ENCODE data around the gene GRK1.

GRK1 gene

GRCh38 chr13:113776231-113777125 lies 109.5 kb downstream of the GRK1 start:
- H3K27me3 Mint-ChIP-seq (ENCODE audit: low read depth, poor library complexity): peaks cover 51% of the 10 kb centered on the region
- H3K36me3 Mint-ChIP-seq (ENCODE audit: low read depth): no peaks in the 10 kb centered on the region
- no peaks in the 10 kb centered on the region for H3K4me1 Mint-ChIP-seq
- no peak overlapping the region for H3K4me3 Mint-ChIP-seq
- no peak for TF ChIP-seq CTCF (IDR thresholded peaks at IDR 0.05)
- DNase-seq: no peak
- no peak overlapping the region for H3K27ac Mint-ChIP-seq
- peaks cover 16% of the 10 kb centered on the region for H3K9me3 Mint-ChIP-seq

- Mint-ChIP-seq H3K4me3 (no peak overlapping the region), H3K9me3 (peaks cover 8% of the 10 kb centered on the region), H3K36me3 (ENCODE audit: low read depth) (no peaks in the 10 kb centered on the region), H3K27ac (no peak overlapping the region), H3K27me3 (ENCODE audit: low read depth, poor library complexity) (peaks cover 46% of the 10 kb centered on the region), H3K4me1 (no peaks in the 10 kb centered on the region)
- peak; percentile 87 for DNase-seq
- TF ChIP-seq CTCF (IDR thresholded peaks at IDR 0.05): no peak
These were observed 110.6 kb downstream of the GRK1 start for GRCh38 chr13:113777311-113778260.

- no peak for TF ChIP-seq CTCF (IDR thresholded peaks at IDR 0.05)
- no peak overlapping the region for H3K27ac Mint-ChIP-seq
- H3K4me1 Mint-ChIP-seq: peaks cover 7% of the 10 kb centered on the region
- H3K9me3 Mint-ChIP-seq: peaks cover 21% of the 10 kb centered on the region
- no peak overlapping the region for H3K4me3 Mint-ChIP-seq
- no peaks in the 10 kb centered on the region for H3K36me3 Mint-ChIP-seq (ENCODE audit: low read depth)
- no peak for DNase-seq
- peaks cover 57% of the 10 kb centered on the region for H3K27me3 Mint-ChIP-seq (ENCODE audit: low read depth, poor library complexity)
These were observed 114.6 kb downstream of the GRK1 start for GRCh38 chr13:113781571-113781970.

GRCh38 chr13:113782472-113782871 lies 115.5 kb downstream of the GRK1 start:
- Mint-ChIP-seq H3K36me3 (ENCODE audit: low read depth) (no peaks in the 10 kb centered on the region), H3K27ac (no peak overlapping the region), H3K9me3 (peaks cover 21% of the 10 kb centered on the region), H3K27me3 (ENCODE audit: low read depth, poor library complexity) (peaks cover 51% of the 10 kb centered on the region), H3K4me3 (no peak overlapping the region), H3K4me1 (peaks cover 7% of the 10 kb centered on the region)
- TF ChIP-seq CTCF (IDR thresholded peaks at IDR 0.05): no peak
- no peak for DNase-seq

GRCh38 chr13:113783200-113783881 lies 116.3 kb downstream of the GRK1 start:
- H3K27me3 Mint-ChIP-seq (ENCODE audit: low read depth, poor library complexity): peaks cover 47% of the 10 kb centered on the region

More at GRCh38 chr13:113783200-113783881, 116.3 kb downstream of the GRK1 start:
- no peak overlapping the region for H3K27ac Mint-ChIP-seq
- H3K36me3 Mint-ChIP-seq (ENCODE audit: low read depth): no peaks in the 10 kb centered on the region
- H3K4me3 Mint-ChIP-seq: no peak overlapping the region
- peaks cover 21% of the 10 kb centered on the region for H3K9me3 Mint-ChIP-seq
- DNase-seq: no peak
- no peak for TF ChIP-seq CTCF (IDR thresholded peaks at IDR 0.05)
- peaks cover 7% of the 10 kb centered on the region for H3K4me1 Mint-ChIP-seq
